Duodenal mucosa (tissue), 2 donors: ENCODE results near the gene PLEKHA8.

Experiments used
- H3K27ac ChIP-seq: one replicate; pipeline ENCODE4 v1.7.0; 2013; ENCODE audit warnings: low read depth, low read length
- H3K27me3 ChIP-seq, 2 donors: one replicate each; pipeline ENCODE4 v1.7.0; 2013; ENCODE audit warnings: low read length in 2 of 2, control low read depth in 1 of 2; ENCODE audit not compliant: insufficient read depth in 2 of 2, control insufficient read depth in 1 of 2
- H3K36me3 ChIP-seq, 2 donors: one replicate each; pipeline ENCODE4 v1.7.0; 2013; ENCODE audit warnings: low read length in 2 of 2, control low read depth in 1 of 2; ENCODE audit not compliant: insufficient read depth in 2 of 2, control insufficient read depth in 1 of 2
- H3K4me1 ChIP-seq, 2 donors: one replicate each; pipeline ENCODE4 v1.7.0; 2013; ENCODE audit warnings: low read length in 2 of 2, control low read depth in 1 of 2; ENCODE audit not compliant: insufficient read depth in 2 of 2, control insufficient read depth in 1 of 2
- H3K4me3 ChIP-seq, 2 donors: one replicate each; pipeline ENCODE4 v1.7.0; 2013; ENCODE audit warnings: low read length in 2 of 2, low read depth in 1 of 2
- H3K9ac ChIP-seq, 2 donors: one replicate each; pipeline ENCODE4 v1.7.0; 2013; ENCODE audit warnings: low read length in 2 of 2, low read depth in 1 of 2
- H3K9me3 ChIP-seq, 2 donors: one replicate each; pipeline ENCODE4 v1.7.0; 2013; ENCODE audit warnings: low read length in 2 of 2, control low read depth in 1 of 2; ENCODE audit not compliant: control insufficient read depth in 1 of 2

The PLEKHA8 gene

DNA sequence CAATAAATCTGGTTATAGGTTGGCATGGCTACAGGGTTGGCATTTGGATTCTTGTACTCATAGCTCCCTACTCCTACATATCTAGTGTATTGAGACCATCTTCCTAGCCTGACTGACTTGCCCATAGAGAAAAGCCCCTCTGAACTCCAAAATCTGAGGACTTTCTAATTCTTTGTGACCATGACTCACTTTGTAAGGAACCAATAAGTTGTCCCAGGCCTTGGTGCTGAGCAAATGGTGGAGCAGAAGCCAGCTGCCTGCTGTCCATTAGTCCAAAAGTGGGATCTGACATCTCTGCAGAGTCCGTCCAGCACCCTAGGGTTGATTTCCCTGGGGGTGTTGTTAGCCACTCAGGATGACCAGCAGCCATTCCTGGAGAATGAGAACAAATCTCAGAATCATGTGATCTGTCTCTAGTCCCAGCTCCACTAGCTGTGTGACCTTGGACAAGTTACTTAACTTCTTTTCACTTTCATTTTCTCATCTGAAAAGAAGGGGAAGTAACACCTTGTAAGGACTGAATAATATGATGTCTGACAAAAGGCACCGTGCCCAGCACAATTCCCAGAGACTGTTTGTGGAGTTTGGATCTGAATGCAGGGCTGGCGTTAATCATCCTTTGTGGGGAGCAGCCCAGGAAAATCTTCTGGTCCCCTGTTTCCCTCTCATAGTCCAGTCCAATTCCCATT is 150.7 kb downstream of the PLEKHA8 start:
- Histone ChIP-seq H3K9me3 (no peaks in the 10 kb centered on the region), H3K27ac (no peak overlapping the region), H3K9ac (no peak overlapping the region), H3K27me3 (no peaks in the 10 kb centered on the region), H3K4me1 (peaks cover 11 to 25% of the 10 kb centered on the region in 2 donors), H3K4me3 (peak overlapping the region in 1 of 2 donors; percentile 24), H3K36me3 (no peaks in the 10 kb centered on the region)
